ENCODE measurements around the gene KLHL33.

The KLHL33 gene

DNA sequence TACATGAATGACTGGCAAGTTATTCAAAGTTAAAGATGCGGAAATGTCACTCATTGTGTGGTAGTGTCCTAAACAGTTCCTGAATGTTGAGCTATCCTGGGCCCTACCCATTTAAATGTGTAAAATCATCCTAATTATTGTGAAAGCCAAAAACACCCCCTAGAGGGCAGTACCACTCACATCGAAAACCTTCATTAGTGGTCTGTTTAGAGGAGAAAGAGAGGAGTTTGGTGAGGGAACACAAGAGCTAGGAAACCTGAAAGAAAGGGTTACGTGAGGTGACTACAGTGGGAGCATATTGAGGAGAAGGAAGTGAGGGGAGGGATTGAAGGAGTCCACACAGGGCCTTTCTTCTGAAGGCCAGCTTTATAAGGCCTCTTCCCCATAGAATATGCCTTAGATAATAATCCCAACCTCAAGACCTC is 20.2 kb downstream of the KLHL33 start:
- TF ChIP-seq, protein P1, sequence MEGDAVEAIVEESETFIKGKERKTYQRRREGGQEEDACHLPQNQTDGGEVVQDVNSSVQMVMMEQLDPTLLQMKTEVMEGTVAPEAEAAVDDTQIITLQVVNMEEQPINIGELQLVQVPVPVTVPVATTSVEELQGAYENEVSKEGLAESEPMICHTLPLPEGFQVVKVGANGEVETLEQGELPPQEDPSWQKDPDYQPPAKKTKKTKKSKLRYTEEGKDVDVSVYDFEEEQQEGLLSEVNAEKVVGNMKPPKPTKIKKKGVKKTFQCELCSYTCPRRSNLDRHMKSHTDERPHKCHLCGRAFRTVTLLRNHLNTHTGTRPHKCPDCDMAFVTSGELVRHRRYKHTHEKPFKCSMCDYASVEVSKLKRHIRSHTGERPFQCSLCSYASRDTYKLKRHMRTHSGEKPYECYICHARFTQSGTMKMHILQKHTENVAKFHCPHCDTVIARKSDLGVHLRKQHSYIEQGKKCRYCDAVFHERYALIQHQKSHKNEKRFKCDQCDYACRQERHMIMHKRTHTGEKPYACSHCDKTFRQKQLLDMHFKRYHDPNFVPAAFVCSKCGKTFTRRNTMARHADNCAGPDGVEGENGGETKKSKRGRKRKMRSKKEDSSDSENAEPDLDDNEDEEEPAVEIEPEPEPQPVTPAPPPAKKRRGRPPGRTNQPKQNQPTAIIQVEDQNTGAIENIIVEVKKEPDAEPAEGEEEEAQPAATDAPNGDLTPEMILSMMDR (IDR thresholded peaks at IDR 0.05; ENCODE audit: borderline replicate concordance, control extremely low read depth, extremely low read depth, insufficient read depth, missing control alignments): peak; percentile 12
- in situ Hi-C loops (cut with MboI; ENCODE audit: low sequenced_read_pairs, unreplicated experiment): no loop called here
- peak; percentile 54 for DNase-seq (ENCODE audit: low spot score)

DNA sequence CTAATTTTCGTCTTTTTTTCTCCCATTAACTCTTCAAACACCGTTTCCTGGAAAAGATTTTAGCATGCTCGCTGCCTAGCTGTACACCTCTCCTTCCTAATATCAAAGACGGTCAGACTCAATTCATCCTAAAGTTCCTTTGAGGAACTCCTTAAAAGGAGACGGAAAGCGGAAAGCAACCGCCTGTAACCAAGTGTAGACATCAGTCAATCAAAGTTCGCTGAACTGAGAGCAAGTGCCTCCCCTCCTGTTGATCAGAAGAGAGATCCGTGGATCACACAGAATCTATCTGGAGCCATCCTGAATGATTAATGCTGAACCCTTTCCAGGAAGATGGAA is 22.3 kb downstream of the KLHL33 start:
- in situ Hi-C loops (cut with MboI; ENCODE audit: low sequenced_read_pairs, unreplicated experiment): no loop called here
- TF ChIP-seq, protein P1 (IDR thresholded peaks at IDR 0.05; ENCODE audit: borderline replicate concordance, control extremely low read depth, extremely low read depth, insufficient read depth, missing control alignments): no peak
- DNase-seq (ENCODE audit: low spot score): peak; percentile 66

DNA sequence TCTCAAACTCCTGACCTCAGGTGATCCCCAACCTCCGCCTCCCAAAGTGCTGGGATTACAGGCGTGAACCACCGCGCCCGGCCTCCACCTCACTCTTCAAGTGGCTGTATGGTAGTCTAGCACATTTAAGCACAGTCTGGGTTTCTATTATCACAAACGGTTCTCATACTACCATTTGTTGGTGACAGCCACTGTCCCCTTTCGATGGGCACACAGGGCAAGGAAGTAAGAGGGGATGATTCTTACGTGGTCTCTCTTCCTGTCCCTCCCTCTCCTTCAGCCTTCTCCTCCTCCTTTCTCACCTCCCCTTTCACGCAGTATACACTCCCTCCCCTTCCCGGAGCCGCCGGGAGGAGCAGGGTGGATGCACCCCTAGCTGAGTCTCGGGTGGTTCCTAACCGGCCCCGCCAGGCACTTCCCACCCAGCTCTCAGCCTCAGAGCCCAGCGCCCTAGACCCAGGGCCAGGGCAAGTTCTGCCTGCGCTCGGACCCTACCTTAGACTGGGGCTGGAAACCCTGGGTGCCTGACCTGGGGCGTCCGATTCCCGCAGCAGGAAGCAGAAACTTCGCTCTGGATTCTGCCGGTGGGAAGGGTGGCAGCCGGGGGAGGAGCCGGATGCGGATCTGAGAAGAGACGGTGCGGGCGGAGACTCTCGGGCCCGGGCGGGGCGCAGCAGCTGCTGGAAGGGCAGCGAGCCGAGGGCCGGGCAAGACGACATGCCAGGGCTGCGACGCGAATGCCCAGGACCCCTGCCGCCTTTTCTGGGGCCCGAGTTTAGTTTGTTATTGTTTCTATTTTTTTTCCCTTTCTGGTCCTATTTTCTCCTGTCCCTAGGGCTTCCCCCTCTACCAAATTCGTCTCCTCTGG is 22.9 kb downstream of the KLHL33 start, which contains the start of gene TEP1:
Gene TEP1, minus strand, starts transcription at position 626 of the 868 bp plus-strand sequence. CDS start 5,062 bp downstream, outside the sequence.
- in situ Hi-C loops (cut with MboI; ENCODE audit: low sequenced_read_pairs, unreplicated experiment): no loop called here
- peak; percentile 83 for DNase-seq (ENCODE audit: low spot score)
- TF ChIP-seq, protein P1 (IDR thresholded peaks at IDR 0.05; ENCODE audit: borderline replicate concordance, control extremely low read depth, extremely low read depth, insufficient read depth, missing control alignments): no peak

DNA sequence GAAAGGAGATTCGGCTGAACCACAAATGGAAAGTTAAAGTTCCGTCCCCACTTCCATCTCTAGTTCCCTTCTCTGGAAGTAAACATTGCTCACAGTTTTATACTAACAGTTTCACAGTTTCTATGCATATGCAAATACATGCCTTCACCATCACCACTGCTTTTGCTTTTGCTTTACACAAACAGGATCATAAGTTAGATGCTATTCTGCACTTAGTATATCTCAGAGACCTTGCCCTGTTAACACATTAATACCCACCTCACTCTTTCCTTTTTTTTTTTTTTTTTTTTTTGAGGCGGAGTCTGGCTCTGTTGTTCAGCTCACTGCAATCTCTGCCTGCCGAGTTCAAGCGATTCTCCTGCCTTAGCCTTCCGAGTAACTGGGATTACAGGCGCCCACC is 23.6 kb downstream of the KLHL33 start:
- no peak for DNase-seq (ENCODE audit: low spot score)
- TF ChIP-seq, protein P1 (IDR thresholded peaks at IDR 0.05; ENCODE audit: borderline replicate concordance, control extremely low read depth, extremely low read depth, insufficient read depth, missing control alignments): no peak
- in situ Hi-C loops (cut with MboI; ENCODE audit: low sequenced_read_pairs, unreplicated experiment): no loop called here

DNA sequence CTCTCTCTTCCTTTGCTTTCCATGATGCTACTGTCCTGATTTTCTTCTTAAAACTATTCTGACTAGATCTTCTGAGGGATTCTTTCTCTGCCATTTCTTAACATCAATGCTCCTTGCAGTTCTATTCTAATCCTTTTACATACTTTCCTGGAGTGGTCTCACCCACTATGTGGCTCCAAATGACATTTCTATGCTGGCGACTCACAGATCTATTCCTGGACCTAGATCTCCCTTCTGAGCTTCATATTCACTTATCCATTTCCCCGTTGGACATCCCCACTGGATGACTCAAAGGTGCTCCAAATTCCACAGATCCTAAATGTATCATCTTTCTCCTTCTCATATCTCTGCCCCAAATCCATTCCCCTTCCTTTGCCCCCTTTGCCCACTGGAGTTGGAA is 26.7 kb downstream of the KLHL33 start:
- DNase-seq (ENCODE audit: low spot score): no peak
- in situ Hi-C loops (cut with MboI; ENCODE audit: low sequenced_read_pairs, unreplicated experiment): no loop called here
- TF ChIP-seq, protein P1 (IDR thresholded peaks at IDR 0.05; ENCODE audit: borderline replicate concordance, control extremely low read depth, extremely low read depth, insufficient read depth, missing control alignments): no peak

DNA sequence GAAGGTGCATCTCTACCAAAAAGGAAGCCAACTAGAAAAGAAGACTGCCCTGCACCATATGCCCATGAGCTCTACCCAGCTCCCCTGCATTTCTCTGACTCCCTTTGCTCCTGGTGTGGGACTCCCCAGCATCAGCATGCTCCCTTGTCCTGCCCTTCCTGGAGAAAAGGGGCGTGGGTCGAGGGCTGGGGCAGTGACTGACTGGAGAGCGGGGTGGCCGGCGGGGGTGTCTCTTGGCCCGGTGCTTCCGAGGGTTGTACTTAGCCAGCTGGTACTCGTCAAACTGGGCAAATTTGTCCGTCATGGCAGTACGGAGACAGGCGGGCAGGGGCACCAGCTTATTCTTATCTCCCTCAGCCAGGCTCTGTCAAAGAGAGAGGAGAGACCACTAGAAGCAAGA is 32.4 kb downstream of the KLHL33 start:
- TF ChIP-seq, protein P1 (IDR thresholded peaks at IDR 0.05; ENCODE audit: borderline replicate concordance, control extremely low read depth, extremely low read depth, insufficient read depth, missing control alignments): no peak
- no peak for DNase-seq (ENCODE audit: low spot score)
- in situ Hi-C loops (cut with MboI; ENCODE audit: low sequenced_read_pairs, unreplicated experiment): no loop called here

All from GM13976 (cell line).